HG03575 (cell line): Measurements from ENCODE around the gene GJA5.

Source experiments
- ATAC-seq: cut with Tn5 transposase; IDR thresholded peaks from one replicate; pipeline ENCODE4 v1.9.1; 2021; ENCODE audit not compliant: unreplicated experiment, insufficient number of reproducible peaks, low FRiP score; ENCODE audit errors: extremely low read depth

Gene GJA5

DNA sequence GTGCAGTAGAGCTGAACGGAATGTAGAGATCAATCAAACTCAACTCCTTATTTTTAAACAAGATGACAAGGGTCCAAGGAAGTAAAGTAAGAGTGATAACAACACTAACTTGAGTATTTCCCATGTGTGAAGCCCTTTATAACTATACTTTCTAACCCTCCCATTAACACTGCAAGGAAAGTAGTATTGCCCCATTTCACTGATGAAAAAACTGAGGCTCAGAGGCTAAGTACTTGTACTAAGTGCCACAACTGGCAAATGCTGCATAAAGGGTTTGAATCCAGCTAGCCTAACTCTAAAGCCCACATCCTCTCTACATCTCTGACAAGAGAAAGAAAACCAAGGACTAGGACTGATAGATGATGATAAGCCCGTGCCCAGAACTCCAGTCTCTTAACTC lies 8.2 kb upstream of the GJA5 start:
- no peak for ATAC-seq

DNA sequence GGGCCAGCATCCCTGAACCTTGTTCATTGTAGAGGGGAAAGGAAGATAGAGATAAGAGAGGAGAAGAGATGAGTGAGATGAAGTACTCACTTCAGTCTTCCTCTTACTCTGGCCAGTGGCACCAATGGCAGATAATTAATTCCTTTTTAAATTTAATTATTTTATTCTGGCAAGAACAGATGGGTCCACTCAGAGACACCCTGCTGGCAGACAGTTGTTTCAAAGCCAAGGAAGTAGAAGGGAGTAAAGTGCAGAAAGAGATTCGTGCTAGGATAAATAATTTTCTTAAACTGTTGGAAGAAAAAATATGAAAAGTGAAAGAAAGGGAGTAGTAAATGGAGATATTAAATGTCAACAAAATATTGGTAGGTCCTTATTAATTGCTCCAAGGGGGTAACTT lies 7.7 kb upstream of the GJA5 start:
- no peak for ATAC-seq

DNA sequence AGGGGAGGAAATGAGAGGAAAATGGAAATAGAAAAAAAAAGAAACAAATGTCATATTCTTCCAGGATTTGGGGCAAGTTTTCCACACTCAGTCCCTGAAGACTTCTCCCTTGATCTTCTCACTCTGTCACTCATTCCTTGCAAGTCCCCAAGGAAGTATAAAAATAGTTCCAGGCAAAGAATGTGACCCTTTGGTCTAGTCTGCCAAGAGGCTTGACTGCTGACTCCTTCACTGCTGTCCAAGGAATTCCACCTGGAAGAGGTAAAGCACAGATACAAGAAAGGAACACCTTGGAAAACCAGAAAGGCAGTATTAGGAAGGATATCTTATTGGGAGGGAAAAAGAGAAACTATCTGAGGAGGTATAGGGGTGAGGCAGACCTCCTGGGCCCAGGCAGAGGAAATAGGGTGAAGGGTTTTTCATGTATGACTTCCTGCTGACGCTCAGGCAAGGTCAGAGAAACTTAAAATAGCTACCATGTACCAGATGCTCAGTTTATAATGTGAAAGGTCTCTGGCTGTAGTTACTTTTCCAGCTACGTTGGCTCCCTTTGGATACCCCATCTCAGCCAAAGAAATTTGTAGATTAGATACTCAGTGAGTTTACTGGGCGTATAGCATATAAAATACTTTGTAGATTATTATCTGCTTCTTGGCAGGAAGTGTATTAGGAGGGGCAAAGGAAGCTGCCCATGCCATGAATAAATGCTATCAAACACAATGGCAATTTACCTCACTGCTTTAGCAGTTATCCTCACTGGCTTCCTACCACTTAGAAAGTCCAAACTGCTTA lies 2.0 kb upstream of the GJA5 start:
- no peak for ATAC-seq

DNA sequence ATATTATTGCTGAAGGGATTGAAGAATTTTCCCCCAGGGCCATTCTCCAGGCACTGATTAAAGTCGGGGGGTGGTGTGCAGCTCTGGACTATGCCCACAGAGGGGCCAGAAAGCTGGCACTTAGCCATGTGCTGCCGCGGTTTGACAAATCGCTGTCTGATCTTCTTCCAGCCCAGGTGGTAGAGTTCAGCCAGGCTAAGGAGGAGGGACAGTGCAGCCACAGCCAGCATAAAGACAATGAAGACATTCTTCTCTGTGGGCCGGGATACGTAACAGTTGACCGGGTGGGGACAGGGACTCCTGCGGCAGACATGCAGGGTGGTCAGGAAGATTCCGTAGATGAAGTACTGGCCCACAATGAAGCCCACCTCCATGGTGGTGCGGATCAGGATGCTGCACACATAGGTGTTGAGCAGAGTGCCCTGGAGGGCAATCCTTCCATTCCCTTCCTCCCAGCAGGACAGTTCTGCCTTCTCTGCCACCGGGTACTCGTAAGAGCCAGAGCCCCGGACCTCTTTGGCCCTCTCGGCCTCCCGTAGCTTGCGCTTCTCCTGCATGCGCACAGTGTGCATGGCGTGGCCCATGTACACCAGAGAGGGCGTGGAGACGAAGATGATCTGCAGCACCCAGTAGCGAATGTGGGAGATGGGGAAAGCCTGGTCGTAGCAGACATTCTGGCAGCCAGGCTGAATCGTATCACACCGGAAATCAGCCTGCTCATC lies 1.9 kb downstream of the GJA5 start:
- ATAC-seq: no peak

- ATAC-seq: no peak
Measured at GRCh38 chr1:147757015-147757990, 3.1 kb downstream of the GJA5 start.

- no peak for ATAC-seq
Measured at GRCh38 chr1:147756341-147756740, 4.1 kb downstream of the GJA5 start.

DNA sequence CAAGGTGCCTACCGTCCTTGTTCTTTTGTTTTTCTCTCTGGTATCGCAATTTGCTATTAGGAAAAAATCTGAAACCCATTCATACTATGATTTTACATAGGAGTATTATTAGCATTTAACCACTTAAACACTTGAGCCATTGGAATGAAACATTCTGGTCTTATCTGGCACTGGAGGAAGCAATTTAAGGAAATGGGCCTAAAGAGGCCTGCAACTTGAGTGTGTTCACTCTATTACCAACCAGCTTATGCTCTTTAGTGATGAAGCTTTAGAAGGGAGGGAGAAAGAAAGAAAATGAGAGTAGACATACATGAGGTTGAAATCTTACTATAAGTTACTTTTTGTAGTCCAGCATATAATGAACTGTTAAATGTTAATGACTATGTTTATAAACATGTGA lies 5.7 kb downstream of the GJA5 start:
- no peak for ATAC-seq

GRCh38 chr1:147753081-147753480 lies 7.3 kb downstream of the GJA5 start:
- no peak for ATAC-seq

GRCh38 chr1:147752511-147752910 lies 7.9 kb downstream of the GJA5 start:
- ATAC-seq: no peak

GRCh38 chr1:147751346-147751745 lies 9.1 kb downstream of the GJA5 start:
- no peak for ATAC-seq

DNA sequence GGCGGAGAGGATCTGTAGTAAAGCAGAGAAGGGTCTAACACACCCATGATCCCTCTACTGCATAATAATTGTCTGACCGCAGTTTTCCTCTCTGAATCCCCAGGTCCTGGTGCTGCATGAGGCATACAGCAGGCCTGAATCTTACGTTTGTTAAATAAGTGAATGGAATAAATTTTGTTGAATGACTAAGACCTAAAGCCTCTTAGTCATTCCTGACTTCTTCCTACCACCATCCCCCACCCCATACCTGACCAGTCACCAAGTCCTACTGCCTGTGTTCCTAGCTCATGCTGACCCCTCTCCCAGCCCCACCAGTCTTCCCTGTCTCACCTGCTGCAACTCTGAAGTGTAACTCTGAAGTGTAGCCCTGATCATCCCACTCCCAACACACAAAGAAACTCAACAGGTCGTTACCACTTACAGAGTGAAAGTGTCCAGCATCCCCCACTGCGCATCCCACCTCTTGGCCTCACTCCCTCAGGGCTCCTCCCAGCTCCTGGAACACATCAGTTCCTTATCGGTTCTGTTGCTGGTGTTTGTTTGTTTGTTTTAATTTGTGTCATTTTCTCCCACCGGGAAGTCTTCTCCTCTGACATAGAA lies 9.7 kb downstream of the GJA5 start:
- ATAC-seq: no peak

GRCh38 chr1:147749792-147750191 lies 10.6 kb downstream of the GJA5 start:
- ATAC-seq: no peak

GRCh38 chr1:147748676-147749350 lies 11.6 kb downstream of the GJA5 start:
- no peak for ATAC-seq

DNA sequence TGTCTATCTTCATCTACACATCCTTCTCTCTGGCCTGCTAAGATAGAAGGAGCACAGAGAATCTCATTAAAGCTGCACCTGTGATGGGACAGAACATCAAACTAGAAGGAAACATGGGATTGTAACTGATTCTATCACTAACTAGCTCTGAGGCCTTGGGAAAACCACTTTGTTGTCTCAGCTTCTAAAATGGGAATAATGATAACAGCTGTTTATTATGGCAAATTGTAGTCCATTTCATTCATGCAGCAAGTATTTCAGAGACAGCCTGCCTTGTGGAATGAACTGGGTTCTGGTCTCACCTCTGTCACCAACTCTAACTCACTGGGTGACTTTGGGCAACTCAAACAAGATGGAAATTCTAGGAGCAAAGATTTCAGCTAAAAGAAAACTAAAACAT lies 12.4 kb downstream of the GJA5 start:
- no peak for ATAC-seq

DNA sequence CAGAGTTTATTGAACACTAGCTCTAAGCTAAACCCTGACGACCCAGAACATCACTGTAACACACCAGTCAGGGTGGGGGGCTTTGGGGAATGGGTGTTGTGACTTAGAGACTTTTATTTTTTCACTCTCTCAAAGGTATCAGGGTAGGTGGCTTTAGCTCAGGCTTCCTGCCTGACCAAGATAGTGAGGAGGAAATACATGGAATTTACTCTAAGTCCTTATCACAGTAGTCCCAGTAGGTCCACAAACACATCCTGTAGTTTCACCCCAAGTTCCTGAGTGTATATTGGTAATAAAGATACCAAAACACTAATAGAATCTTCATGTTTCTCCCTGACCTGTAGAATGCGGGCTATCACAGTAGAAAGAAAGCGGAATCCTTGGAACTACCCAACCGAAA lies 15.1 kb downstream of the GJA5 start:
- ATAC-seq: no peak

DNA sequence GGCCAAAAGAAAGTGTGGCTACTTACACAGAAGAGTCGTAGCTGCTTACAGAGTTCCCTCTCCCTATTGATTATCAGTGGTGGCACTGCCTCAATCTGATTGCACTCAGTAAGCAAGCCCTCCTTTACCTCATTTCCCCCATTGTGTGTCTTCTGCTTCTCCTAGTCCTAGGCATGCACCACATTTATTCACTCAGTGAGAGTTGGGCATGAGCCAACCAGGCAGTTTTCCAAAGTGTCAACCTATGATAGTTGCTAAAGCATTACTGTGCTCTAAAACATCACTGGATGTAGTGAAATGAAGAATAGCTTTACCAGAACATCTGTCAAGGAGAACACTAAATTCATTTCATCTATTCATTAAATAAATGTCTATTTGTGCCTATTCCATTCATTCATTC lies 19.3 kb downstream of the GJA5 start:
- no peak for ATAC-seq

GRCh38 chr1:147740391-147740790 lies 20.0 kb downstream of the GJA5 start:
- ATAC-seq: no peak

- no peak for ATAC-seq
Measured at GRCh38 chr1:147738739-147739476, 21.5 kb downstream of the GJA5 start.
